GM21390 (cell line): ENCODE results near the gene DHDDS.
"Not testable (repeated sequence)": the region's sequence is repeated elsewhere in the genome, so short reads cannot be mapped to it uniquely, and the experiment has no call there.

Experiments
- ATAC-seq: cut with Tn5 transposase; IDR thresholded peaks from one replicate; pipeline ENCODE4 v1.9.1; 2021; ENCODE audit not compliant: unreplicated experiment

DHDDS gene

DNA sequence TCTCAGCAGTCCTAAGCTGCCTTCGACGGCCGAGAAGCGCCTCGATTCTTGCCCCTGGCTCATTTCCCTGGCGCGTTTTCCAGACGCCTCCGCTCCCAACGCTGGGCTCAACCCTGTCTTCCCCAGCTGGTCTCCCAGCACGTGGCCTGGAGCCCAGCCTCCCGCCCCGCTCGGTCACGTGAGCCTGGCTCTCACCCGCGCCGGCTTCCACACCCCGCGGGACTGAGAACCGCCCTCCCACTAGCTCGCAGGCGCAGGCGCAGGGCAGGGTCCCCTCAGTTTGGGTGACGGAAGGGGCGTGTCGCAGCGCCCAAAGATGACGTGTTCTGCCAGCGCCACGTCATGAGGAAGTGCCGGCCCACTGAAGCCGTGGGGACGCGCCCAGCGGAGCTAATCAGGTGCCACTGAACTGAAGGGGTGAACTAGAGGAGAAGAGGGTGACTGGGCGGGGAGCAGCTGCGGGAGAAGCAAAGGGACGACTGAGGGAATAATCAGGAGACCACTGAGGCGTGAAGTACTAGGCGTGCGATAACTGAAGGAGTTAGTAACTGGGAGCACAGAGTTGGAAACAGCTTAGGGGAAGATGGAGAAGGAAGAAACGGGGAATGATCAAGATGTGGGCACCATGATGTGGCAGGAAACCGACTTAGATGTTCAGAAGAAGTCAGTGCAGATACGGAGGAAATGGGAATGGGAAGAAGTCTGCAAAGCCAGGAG lies at the start of gene DHDDS:
TSS of gene DHDDS (plus strand) at position 343 of the 717 bp plus-strand sequence. CDS start 625 bp downstream, outside the sequence.
- peak; percentile 92 for ATAC-seq

DNA sequence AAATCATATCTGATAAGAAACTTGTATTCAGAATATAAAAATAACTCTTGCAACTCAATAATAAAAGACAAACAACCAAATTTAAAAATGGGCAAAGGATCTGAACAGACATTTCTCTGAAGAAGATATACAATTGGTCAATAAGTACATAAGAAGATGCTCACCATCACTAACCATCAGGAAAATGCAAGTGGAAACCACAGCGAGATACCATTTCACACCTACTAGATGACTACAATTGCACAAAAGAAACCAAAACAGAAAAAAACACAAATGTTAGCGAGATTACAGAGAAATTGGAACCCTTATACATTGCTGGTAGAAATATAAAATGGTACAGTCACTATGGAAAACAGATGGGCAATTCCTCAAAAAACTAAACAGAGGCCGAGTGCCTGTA lies 48.0 kb upstream of the DHDDS start:
- ATAC-seq: no peak

DNA sequence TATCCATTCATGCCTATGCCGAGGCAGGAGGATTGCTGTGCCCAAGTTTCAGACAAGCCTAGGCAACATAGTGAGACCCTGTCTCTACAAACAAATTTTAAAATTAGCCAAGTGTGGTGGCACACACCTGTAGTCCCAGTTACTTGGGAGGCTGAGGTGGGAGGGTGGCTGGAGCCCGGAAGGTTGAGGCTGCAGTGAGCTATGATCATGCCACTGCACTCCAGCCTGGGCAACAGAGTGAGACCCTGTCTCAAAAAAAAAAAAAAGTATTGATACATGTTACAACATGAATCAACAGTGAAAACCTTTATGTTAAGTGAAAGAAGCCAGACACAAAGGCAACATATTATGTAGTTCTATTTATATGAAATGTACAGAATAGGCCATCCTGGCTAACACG lies 47.1 kb upstream of the DHDDS start:
- ATAC-seq: not testable (repeated sequence)

GRCh38 chr1:26387447-26387846 lies 44.7 kb upstream of the DHDDS start:
- ATAC-seq: no peak

DNA sequence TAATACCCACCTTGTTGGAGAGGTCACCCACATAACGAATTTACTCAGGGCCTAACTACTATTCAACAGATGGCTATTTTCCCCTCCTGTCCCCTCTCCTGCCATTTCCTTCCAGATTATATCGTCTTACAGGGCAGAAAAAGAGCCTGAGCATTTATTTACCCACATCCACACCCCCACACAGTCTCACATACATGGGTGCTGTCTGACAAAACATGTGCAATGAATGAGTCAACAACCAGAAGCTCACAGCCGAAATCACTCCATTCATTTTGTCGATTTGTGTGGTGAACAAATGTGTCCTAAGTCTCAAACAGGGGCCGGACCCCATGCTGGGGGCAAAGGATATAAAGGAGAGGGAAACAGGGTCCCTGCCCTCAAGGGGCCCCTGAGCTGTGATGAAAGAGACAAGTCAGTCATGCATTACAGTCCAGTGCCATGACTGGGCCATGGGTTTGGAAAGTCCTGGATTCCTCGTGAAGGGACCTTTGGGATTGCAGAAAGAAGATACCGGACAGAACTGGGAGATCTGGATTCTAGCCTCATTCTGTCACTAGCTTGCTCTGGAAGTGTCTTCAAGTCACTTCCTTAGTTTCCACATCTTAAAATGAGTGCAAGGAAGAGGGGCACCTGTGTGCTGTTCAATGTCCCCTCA lies 43.2 kb upstream of the DHDDS start:
- no peak for ATAC-seq

GRCh38 chr1:26389604-26390247 lies 42.4 kb upstream of the DHDDS start:
- no peak for ATAC-seq

DNA sequence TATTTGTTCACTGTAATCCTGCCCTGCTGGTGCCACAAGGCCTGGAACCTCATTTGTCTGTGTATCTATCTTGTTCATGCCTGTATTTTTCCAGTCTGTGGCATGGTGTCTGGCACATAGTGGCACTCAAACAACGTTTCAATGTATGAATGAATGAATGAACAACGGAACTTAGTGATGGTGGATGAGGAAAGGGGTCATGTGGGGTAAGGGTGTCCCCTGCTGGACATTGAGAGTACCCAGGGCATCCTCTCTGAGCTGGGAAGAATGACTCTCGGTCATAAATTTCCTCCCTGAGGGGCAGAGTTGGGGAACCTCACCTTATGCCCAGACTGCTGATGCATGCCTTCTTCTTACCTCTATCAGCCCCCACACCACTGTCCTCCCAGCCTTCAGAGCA lies 40.7 kb upstream of the DHDDS start:
- no peak for ATAC-seq

- ATAC-seq: no peak
Observed at GRCh38 chr1:26395754-26396153, 36.4 kb upstream of the DHDDS start.

- ATAC-seq: no peak
Observed at GRCh38 chr1:26399034-26399433, 33.1 kb upstream of the DHDDS start.

- no peak for ATAC-seq
Observed at GRCh38 chr1:26401891-26402290, 30.2 kb upstream of the DHDDS start.

DNA sequence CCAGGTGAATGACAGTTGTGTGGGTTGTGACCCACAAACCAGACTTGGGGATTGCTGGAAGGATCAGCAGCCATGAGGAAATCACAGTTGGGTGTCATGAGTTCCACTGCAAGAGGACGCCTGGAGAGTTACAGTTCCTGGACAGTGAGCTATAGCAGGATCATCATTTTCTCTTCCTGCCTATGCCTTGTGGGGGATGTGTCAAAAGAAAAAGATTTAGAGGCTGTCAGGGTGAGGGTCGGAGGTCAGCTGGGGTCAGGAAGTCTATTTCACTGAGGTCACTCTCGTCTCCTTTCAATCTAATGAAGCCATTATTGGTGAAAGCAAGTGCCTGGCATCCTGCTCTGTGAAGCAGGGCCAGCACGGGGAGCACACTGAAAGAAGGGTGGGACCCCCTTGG lies 28.5 kb upstream of the DHDDS start:
- no peak for ATAC-seq

- ATAC-seq: no peak
Observed at GRCh38 chr1:26404641-26405040, 27.5 kb upstream of the DHDDS start.

DNA sequence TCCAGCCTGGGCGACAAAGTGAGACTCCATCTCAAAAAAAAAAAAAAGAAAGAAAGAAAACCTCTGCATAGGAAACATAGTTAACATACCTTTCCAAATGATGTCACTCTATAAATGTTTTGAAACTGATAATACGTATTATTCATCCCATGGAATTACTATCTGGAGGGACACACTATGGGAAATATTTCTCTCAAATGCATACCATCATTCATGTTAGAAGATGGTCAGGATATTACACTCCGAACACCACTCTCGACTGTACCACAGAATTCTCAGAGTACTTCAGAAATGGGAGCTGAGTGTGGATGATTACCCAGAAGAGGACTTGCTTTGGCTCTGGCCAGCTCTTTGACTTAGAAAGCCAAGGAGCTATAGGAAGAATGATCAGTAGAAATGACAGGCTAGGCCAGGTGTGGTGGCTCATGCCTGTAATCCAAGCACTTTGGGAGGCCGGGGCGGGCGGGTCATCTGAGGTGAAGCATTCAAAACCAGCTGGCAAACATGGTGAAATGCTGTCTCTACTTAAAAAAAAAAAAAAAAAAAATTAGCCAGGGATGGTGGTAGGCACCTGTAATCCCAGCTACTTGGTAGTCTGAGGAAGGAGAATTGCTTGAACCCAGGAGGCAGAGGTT lies 26.7 kb upstream of the DHDDS start:
- ATAC-seq: no peak

- no peak for ATAC-seq
Observed at GRCh38 chr1:26408604-26409003, 23.5 kb upstream of the DHDDS start.

DNA sequence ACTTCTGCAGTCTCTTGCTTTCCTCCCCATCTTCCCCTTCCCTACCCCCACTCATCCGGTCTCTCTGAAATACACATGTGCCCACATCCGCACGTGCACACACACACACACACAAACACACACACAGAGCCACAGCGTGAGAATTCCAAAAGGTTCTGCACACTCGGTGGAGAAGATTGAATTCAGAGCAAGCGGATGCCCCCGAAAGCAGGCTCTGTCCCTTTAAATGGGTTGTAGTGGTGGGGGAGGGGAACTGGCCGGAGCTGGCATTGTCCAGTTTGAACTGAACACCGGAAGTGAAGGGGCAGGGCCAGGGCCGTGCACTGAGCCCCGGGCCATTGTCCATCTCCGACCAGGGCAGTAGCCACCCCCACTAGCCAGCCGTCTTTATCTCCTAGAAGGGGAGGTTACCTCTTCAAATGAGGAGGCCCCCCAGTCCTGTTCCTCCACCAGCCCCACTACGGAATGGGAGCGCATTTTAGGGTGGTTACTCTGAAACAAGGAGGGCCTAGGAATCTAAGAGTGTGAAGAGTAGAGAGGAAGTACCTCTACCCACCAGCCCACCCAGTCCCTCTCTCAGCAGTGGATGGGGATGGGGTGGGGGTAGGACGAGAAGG lies 22.8 kb upstream of the DHDDS start:
- ATAC-seq: no peak

DNA sequence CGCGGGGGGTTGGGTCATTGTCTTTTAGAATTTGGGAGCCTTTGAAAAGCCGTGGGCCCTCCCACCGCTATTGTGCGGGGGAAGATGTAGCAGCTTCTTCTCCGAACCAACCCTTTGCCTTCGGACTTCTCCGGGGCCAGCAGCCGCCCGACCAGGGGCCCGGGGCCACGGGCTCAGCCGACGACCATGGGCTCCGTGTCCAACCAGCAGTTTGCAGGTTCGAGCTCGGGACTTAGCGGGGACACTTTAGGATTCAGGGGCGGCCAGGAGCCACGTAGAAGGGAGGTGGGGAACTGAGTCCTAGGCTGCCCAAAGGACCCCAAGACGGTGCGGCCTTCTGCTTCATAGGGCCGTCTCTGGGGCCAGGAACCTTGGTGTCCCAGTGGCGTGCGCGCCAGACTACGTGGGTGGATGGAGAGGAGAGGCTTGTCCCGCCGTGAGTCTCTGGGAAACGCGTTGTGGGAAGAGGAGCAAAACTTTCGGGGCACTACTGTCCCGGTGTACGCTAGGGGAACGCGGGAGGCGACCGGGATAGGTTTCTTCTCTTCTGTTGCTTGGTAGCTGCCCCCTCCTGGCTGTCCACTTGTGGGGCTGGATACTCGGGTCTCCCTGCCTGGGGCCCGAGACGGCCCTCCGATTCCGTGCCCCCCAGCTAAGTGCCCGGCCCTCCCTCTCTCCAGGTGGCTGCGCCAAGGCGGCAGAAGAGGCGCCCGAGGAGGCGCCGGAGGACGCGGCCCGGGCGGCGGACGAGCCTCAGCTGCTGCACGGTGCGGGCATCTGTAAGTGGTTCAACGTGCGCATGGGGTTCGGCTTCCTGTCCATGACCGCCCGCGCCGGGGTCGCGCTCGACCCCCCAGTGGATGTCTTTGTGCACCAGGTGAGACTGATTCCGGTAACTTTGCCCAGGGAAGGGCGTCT lies 21.2 kb upstream of the DHDDS start, which contains the start of gene LIN28A:
TSS of gene LIN28A (plus strand) at position 112 of the 918 bp plus-strand sequence. CDS start at position 187, 75 bp downstream.
- ATAC-seq: no peak

DNA sequence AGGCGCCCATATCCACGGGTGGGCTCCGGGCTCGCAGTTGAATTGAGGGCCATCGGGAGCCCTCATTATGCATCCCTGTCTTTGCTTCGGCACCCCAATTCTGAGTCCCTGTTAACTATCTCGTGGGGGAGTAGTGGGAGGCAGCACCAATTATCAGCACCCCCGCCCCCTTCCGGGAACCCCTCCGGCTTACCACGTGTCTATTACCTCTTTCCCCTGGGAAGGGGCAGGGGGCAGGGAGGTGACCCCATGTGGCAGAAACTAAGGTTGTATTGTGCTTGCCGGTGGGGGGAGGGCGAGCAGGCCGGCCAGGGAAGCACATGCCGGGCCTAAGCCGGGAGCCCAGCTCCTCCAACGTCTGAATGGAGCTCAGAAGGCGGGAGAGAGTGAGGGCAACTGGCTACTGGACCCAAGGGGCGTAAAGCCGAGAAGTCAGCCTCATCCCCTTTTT lies 20.5 kb upstream of the DHDDS start:
- no peak for ATAC-seq

GRCh38 chr1:26412180-26412840 lies 19.8 kb upstream of the DHDDS start:
- ATAC-seq: no peak

GRCh38 chr1:26413031-26413430 lies 19.1 kb upstream of the DHDDS start:
- ATAC-seq: no peak
